Left lung (tissue), 10 donors: ENCODE data around the gene RYR3. TPM values are rescaled to one million over a fixed set of nuclear protein-coding genes. Genes with fewer than 3 reads are reported as not detected.
A peak's percentile ranks its signal among the peaks of the same experiment; 100 is the strongest.

Experiments used
- ATAC-seq: fragments of 200-7000 bp; cut with Tn5 transposase; one replicate; pipeline ENCODE4 v1.9.1; 2020; ENCODE audit warnings: moderate library complexity
- DNase-seq, 4 donors: peaks; one replicate each; pipeline ENCODE4 v3.0.0-alpha.2; 2013 to 2020
- H3K27ac ChIP-seq, 2 donors: fragments of 200-600 bp; sonication (generic) in 1 of 2; one replicate each; pipeline versions ENCODE4 v1.5.0 to v1.8.0; 2020 to 2021
- H3K27me3 ChIP-seq, 2 donors: fragments of 200-600 bp; sonication (generic) in 1 of 2; one replicate each; pipeline versions ENCODE4 v1.5.0 to v1.8.0; 2020 to 2021
- H3K36me3 ChIP-seq, 2 donors: fragments of 200-600 bp; sonication (generic) in 1 of 2; one replicate each; pipeline versions ENCODE4 v1.5.0 to v1.8.0; 2020 to 2021
- H3K4me1 ChIP-seq, 2 donors: fragments of 200-600 bp; one replicate each; pipeline ENCODE4 v1.8.0; 2021
- H3K4me3 ChIP-seq, 2 donors: fragments of 200-600 bp; sonication (generic) in 1 of 2; one replicate each; pipeline versions ENCODE4 v1.5.0 to v1.8.0; 2020 to 2021; ENCODE audit warnings: mild to moderate bottlenecking in 1 of 2
- H3K9me3 ChIP-seq, 2 donors: fragments of 200-600 bp; sonication (generic) in 1 of 2; one replicate each; pipeline versions ENCODE4 v1.5.0 to v1.8.0; 2020 to 2021
- intact Hi-C, 2 donors: fragments of 100-400 bp; cut with DNase I; formaldehyde crosslinking; loops; one replicate each; pipeline versions ENCODE4 v1.11.2 to v1.14.2; 2022
- polyA plus RNA-seq, 6 donors: library from polyadenylated mRNA; unstranded; fragments of 120-200 nt; gene quantifications; one replicate each; pipeline ENCODE4 v1.2.1, GENCODE V29; 2013; ENCODE audit not compliant: insufficient read length in 6 of 6
- total RNA-seq, 2 donors: library from RNA; stranded (reverse); fragmentation: NEBNext Ultra II Directional; extraction: Animal tissue kit (Norgen Biotek cat#: 25700); gene quantifications; one replicate each; pipeline ENCODE4 v1.2.1, GENCODE V29; 2021
- TF ChIP-seq, protein P1 (sequence below), 2 donors: fragments of 200-600 bp; sonication (generic) in 1 of 2; IDR thresholded peaks; one replicate each; pipeline versions ENCODE4 v1.5.0 to v1.8.0; 2021; ENCODE audit warnings: antibody characterized with exemption in 2 of 2
- donor health status: DM: no; HTN: yes; CAD: no.
- donor health status: DM: no; HTN: no; CAD: no.

Gene RYR3
- total and polyA plus RNA-seq, 8 donors: 0.24 to 12.6 (median 8.6) TPM

DNA sequence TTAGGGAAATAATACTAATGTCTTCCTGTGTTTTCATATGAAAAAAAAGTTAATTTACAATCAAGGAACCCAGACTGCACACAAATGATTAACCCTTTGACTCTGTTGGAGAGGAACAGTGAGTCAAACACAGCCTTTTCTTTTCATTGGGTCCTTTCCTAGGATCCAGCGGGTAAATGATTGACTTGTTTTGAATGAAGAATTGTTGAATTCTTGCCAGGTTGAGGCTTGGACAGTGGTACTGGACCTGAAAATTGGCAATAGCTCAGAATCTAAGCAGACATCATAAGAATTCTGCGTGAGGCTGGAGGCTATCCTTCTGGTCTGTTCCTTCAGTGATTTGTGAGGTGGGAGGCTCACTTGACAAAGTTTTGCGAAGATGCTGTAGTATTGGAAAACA, 143.0 kb downstream of the RYR3 start:
- H3K9me3 ChIP-seq: no peaks in the 10 kb centered on the region
- H3K27me3 ChIP-seq: peaks cover 0 to 16% of the 10 kb centered on the region in 2 donors
- no peaks in the 10 kb centered on the region for H3K36me3 ChIP-seq
- ATAC-seq (no peak), DNase-seq (no peak)
- no peak overlapping the region for H3K4me3 ChIP-seq
- TF ChIP-seq, protein P1, sequence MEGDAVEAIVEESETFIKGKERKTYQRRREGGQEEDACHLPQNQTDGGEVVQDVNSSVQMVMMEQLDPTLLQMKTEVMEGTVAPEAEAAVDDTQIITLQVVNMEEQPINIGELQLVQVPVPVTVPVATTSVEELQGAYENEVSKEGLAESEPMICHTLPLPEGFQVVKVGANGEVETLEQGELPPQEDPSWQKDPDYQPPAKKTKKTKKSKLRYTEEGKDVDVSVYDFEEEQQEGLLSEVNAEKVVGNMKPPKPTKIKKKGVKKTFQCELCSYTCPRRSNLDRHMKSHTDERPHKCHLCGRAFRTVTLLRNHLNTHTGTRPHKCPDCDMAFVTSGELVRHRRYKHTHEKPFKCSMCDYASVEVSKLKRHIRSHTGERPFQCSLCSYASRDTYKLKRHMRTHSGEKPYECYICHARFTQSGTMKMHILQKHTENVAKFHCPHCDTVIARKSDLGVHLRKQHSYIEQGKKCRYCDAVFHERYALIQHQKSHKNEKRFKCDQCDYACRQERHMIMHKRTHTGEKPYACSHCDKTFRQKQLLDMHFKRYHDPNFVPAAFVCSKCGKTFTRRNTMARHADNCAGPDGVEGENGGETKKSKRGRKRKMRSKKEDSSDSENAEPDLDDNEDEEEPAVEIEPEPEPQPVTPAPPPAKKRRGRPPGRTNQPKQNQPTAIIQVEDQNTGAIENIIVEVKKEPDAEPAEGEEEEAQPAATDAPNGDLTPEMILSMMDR (IDR thresholded peaks at IDR 0.05): no peak
- no peaks in the 10 kb centered on the region for H3K4me1 ChIP-seq
- intact Hi-C loops: no loop called here
- H3K27ac ChIP-seq: no peak overlapping the region

DNA sequence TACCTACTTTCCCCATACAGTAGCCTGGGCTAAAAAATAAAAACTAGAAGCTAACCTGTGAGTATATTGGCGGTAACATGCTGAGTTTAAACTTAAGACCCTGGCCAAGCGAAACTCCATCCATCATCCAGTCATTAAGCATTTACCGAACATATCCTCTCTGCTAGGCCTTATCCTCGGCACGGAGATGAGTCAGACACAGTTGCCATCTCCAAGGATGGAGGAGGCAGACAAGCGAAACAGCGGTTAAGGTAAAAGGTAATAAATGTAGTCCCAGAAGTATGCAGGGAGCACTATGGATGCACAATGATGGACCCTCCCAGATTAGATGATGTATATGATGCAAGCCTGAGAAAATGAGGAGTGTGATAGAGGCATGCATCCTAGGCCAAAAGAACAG, 143.6 kb downstream of the RYR3 start:
- TF ChIP-seq, protein P1 (IDR thresholded peaks at IDR 0.05): no peak
- H3K9me3 ChIP-seq: no peaks in the 10 kb centered on the region
- intact Hi-C loops: no loop called here
- no peak for DNase-seq
- no peaks in the 10 kb centered on the region for H3K36me3 ChIP-seq
- ATAC-seq: no peak
- no peaks in the 10 kb centered on the region for H3K4me1 ChIP-seq
- no peak overlapping the region for H3K27ac ChIP-seq
- peaks cover 0 to 10% of the 10 kb centered on the region in 2 donors for H3K27me3 ChIP-seq
- no peak overlapping the region for H3K4me3 ChIP-seq

DNA sequence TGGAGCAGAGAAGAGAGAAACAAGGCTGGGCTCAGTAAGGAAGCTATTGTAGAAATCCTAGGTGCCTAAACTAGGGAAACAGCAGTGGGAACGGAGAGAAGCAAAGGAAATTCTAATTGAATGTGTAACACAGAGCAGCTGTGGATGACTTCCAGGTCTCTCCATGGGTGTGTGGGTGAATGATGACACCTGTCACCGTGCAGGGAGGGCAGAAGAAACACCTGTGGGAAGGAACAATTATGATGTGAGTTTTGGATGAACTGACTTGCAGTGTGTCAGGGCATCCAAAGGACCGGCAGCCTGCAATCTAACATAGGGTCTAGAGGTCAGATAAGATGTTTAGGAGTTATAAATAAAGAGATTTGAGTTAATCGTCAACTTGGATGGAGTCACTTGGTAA, 144.2 kb downstream of the RYR3 start:
- H3K27me3 ChIP-seq: peaks cover 0 to 5% of the 10 kb centered on the region in 2 donors
- ATAC-seq (no peak), DNase-seq (no peak)
- TF ChIP-seq, protein P1 (IDR thresholded peaks at IDR 0.05): no peak
- no peak overlapping the region for H3K27ac ChIP-seq
- no peaks in the 10 kb centered on the region for H3K36me3 ChIP-seq
- intact Hi-C loops: no loop called here
- no peaks in the 10 kb centered on the region for H3K9me3 ChIP-seq
- no peaks in the 10 kb centered on the region for H3K4me1 ChIP-seq
- no peak overlapping the region for H3K4me3 ChIP-seq

DNA sequence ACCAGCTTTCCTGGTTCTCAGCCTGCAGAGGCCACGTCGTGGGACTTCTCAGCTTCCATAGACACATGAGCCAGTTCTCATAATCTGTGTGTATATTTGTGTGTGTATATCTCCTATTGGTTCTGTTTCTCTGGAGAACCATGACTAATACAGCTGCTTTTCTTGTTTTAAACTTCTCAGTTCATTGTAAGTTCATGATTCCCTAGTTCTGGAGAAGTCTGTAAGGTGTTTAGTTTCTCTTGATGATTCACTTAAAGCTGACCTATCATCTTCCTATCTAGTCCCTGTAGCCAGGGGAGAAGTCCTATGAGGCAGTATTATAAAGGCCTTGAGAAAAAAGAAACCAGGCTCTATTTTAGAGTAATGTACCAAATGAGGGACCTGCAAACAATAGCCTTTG, 147.7 kb downstream of the RYR3 start:
- Histone ChIP-seq H3K4me1 (no peaks in the 10 kb centered on the region), H3K36me3 (no peaks in the 10 kb centered on the region), H3K9me3 (no peaks in the 10 kb centered on the region), H3K4me3 (no peak overlapping the region), H3K27ac (no peak overlapping the region), H3K27me3 (no peaks in the 10 kb centered on the region)
- DNase-seq (no peak), ATAC-seq (no peak)
- TF ChIP-seq, protein P1 (IDR thresholded peaks at IDR 0.05): no peak
- intact Hi-C loops: no loop called here

DNA sequence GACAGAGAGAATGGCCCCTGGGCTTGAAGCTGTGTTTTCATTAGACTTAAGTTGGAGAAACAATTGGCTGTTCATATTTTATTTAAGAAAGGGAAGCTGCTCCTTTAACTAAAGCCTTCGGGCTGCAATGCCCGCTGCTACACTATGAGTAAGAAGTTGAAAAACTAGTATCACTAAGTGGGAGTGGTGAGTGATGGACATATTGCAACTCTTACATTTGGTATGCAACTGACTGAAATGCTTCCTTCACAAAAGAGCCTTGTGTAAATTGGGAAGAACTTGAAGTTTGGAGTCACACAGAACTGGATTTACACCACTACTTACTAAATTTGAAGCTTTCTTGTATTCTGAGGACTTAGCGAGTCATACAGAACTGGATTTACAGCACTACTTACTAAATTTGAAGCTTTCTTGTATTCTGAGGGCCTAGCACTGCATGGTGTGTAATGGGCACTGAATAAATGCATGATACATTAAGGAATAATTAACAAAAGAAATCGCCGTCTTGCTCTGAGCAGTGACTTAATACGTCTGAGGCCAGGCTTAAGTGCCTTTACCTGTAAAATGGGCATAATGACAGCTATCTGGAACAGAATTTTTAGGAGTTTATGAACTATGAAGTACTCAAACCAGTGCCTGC, 149.5 kb downstream of the RYR3 start:
- TF ChIP-seq, protein P1 (IDR thresholded peaks at IDR 0.05): no peak
- intact Hi-C loops: no loop called here
- DNase-seq (peak in 2 of 4 donors; percentile 18 to 66), ATAC-seq (no peak)
- H3K9me3 ChIP-seq: no peaks in the 10 kb centered on the region
- H3K36me3 ChIP-seq: no peaks in the 10 kb centered on the region
- H3K27ac ChIP-seq: no peak overlapping the region
- no peaks in the 10 kb centered on the region for H3K4me1 ChIP-seq
- no peak overlapping the region for H3K4me3 ChIP-seq
- H3K27me3 ChIP-seq: no peaks in the 10 kb centered on the region
